Endothelial cell of umbilical vein (primary cell): ENCODE measurements around the gene ZNF330. TPM values are rescaled to one million over a fixed set of nuclear protein-coding genes. Genes with fewer than 3 reads are reported as not detected.

ENCODE experiments used
- BruUV-seq: library from RNA; stranded (reverse); fragments of 400-500 nt; replicated peaks from 2 replicates; lab custom pipeline; 2021; lab: Mats Ljungman, UMichigan
- CTCF ChIA-PET: fragments of 300-600, 350-600 bp; sonication (Branson Sonifier 250); formaldehyde crosslinking; loops from one replicate; lab custom pipeline; 2021; ENCODE audit warnings: antibody characterized with exemption, inconsistent platforms; lab: Charles Lee
- POLR2A ChIA-PET: fragments of 300-600, 350-600 bp; sonication (Branson Sonifier 250); formaldehyde crosslinking; loops from one replicate; lab custom pipeline; 2021; ENCODE audit warnings: antibody characterized with exemption, inconsistent platforms; lab: Charles Lee
- DNase-seq: peaks from one replicate; pipeline ENCODE4 v3.0.0-alpha.2; 2011; ENCODE audit warnings: low read depth, low spot score
- FAIRE-seq: peaks from 2 replicates; lab custom pipeline; 2011; peaks lifted over from hg19 to GRCh38; lab: Jason Lieb, UNC
- H2AFZ ChIP-seq: 2 replicates; pipeline ENCODE4 v1.6.0; 2012; ENCODE audit warnings: low read depth, low read length, control low read depth, inconsistent platforms
- H3K27ac ChIP-seq: 2 replicates; pipeline ENCODE4 v1.5.1; 2011; ENCODE audit warnings: low read depth, mild to moderate bottlenecking, control low read depth, low read length, moderate library complexity; ENCODE audit not compliant: insufficient read depth
- H3K27me3 ChIP-seq, 2 experiments: 2 replicates each; pipeline versions ENCODE4 v1.6.0 to v1.6.1; 2011; ENCODE audit warnings: low read length in 2 of 2, mixed read lengths in 1 of 2; ENCODE audit not compliant: control insufficient read depth in 2 of 2, insufficient read depth in 2 of 2
- H3K36me3 ChIP-seq, 2 experiments: 2 replicates in 1 of 2; 3 replicates in 1 of 2; pipeline ENCODE4 v1.5.1; 2011; ENCODE audit warnings: low read length in 2 of 2, mild to moderate bottlenecking in 1 of 2, moderate library complexity in 1 of 2; ENCODE audit not compliant: control insufficient read depth in 2 of 2, insufficient read depth in 2 of 2; ENCODE audit errors: extremely low read depth in 1 of 2
- H3K4me1 ChIP-seq: 3 replicates; pipeline ENCODE4 v1.5.1; 2011; ENCODE audit warnings: mild to moderate bottlenecking, low read length; ENCODE audit not compliant: control insufficient read depth, insufficient read depth; ENCODE audit errors: extremely low read depth
- H3K4me2 ChIP-seq: 2 replicates; pipeline ENCODE4 v1.6.1; 2011; ENCODE audit warnings: low read length, control low read depth, mixed read lengths; ENCODE audit not compliant: insufficient read depth
- H3K4me3 ChIP-seq, 3 experiments: fragments of 200-600 bp in 1 of 3; sonication (generic), shearing (Covaris generic) in 1 of 3; replicated peaks in 1 of 3; 2 replicates each; pipeline ENCODE4 v1.5.1; 2011 to 2016; ENCODE audit warnings: control low read depth in 3 of 3, low read length in 3 of 3, mild to moderate bottlenecking in 2 of 3, inconsistent platforms in 1 of 3, low read depth in 1 of 3, moderate library complexity in 1 of 3; ENCODE audit not compliant: insufficient read depth in 1 of 3
- H3K79me2 ChIP-seq: 2 replicates; pipeline ENCODE4 v1.6.0; 2012; ENCODE audit warnings: low read length, inconsistent platforms; ENCODE audit not compliant: control insufficient read depth, insufficient read depth
- H3K9ac ChIP-seq: replicated peaks from 2 replicates; pipeline ENCODE3; 2011; ENCODE audit warnings: low read length, control low read depth; ENCODE audit not compliant: insufficient read depth; ENCODE audit errors: extremely low read depth
- H3K9me1 ChIP-seq: replicated peaks from 3 replicates; pipeline ENCODE4 v1.6.0; 2011; ENCODE audit warnings: mild to moderate bottlenecking, low read length; ENCODE audit not compliant: control insufficient read depth, insufficient read depth; ENCODE audit errors: extremely low read depth
- H3K9me3 ChIP-seq: replicated peaks from 2 replicates; pipeline ENCODE4 v1.5.1; 2012; ENCODE audit warnings: low read length, inconsistent platforms; ENCODE audit not compliant: control insufficient read depth, insufficient read depth
- H4K20me1 ChIP-seq: replicated peaks from 2 replicates; pipeline ENCODE3; 2011; ENCODE audit warnings: mild to moderate bottlenecking, low read length; ENCODE audit not compliant: control insufficient read depth, insufficient read depth; ENCODE audit errors: extremely low read depth
- CTCF ChIP-seq, 2 donors: IDR thresholded peaks; 1 replicate in 1 of 2; 2 replicates in 1 of 2; pipeline ENCODE4 v1.5.1; 2011; ENCODE audit warnings: low read length in 2 of 2, mild to moderate bottlenecking in 2 of 2, moderate library complexity in 2 of 2, control low read depth in 1 of 2, inconsistent platforms in 1 of 2, low read depth in 1 of 2; ENCODE audit not compliant: insufficient read depth in 1 of 2; ENCODE audit errors: extremely low read depth in 1 of 2
- EZH2 ChIP-seq: IDR thresholded peaks from 2 replicates; pipeline ENCODE4 v1.6.1; 2012; ENCODE audit warnings: borderline replicate concordance, low read depth, mild to moderate bottlenecking, moderate library complexity, low read length, inconsistent platforms; ENCODE audit not compliant: severe bottlenecking
- FOS ChIP-seq: IDR thresholded peaks from 2 replicates; pipeline ENCODE4 v1.6.1; 2011; ENCODE audit warnings: mild to moderate bottlenecking, low read length, moderate library complexity, borderline replicate concordance; ENCODE audit not compliant: insufficient read depth
- GATA2 ChIP-seq: IDR thresholded peaks from 2 replicates; pipeline ENCODE4 v1.7.0; 2011; ENCODE audit warnings: low read depth, mild to moderate bottlenecking, moderate library complexity, mixed read lengths, low read length; ENCODE audit not compliant: insufficient read length, insufficient read depth
- JUN ChIP-seq: IDR thresholded peaks from 2 replicates; pipeline ENCODE4 v1.6.1; 2011; ENCODE audit warnings: borderline replicate concordance, low read depth; ENCODE audit not compliant: insufficient read length, insufficient read depth
- MAX ChIP-seq: IDR thresholded peaks from 2 replicates; pipeline ENCODE4 v1.6.1; 2011; ENCODE audit not compliant: insufficient read depth, insufficient read length
- MYC ChIP-seq: IDR thresholded peaks from one replicate; pipeline ENCODE4 v1.6.1; 2011; ENCODE audit warnings: mild to moderate bottlenecking, low read depth, low read length
- POLR2A ChIP-seq: IDR thresholded peaks from 2 replicates; pipeline ENCODE4 v1.6.1; 2012; ENCODE audit warnings: low read depth, mild to moderate bottlenecking, control low read depth, low read length
- POLR2AphosphoS5 ChIP-seq: IDR thresholded peaks from 2 replicates; pipeline ENCODE4 v1.6.1; 2012; ENCODE audit warnings: low read depth, mild to moderate bottlenecking, control low read depth, low read length, moderate library complexity; ENCODE audit not compliant: insufficient read depth
- dilution Hi-C: fragments of 300-500 bp; cut with MboI; formaldehyde crosslinking; loops from one replicate; pipeline ENCODE4 v1.15.0; 2019; ENCODE audit warnings: low sequenced_read_pairs; ENCODE audit not compliant: extremely low pct_ligation_motif_present
- intact Hi-C: fragments of 100-400 bp; cut with micrococcal nuclease; formaldehyde crosslinking; loops from one replicate; pipeline ENCODE4 v1.10.0; 2022
- polyA plus RNA-seq, 4 experiments: library from polyadenylated mRNA; depleted of rRNA in 3 of 4; stranded (reverse) in 3 of 4; unstranded in 1 of 4; fragments of >200 nt; gene quantifications; 2 replicates each; pipeline versions ENCODE4 v1.2.1 to v1.2.3, GENCODE V29; 2011 to 2012; ENCODE audit warnings: missing spikeins in 1 of 4
- total RNA-seq: library from RNA; stranded (reverse); gene quantifications from 2 replicates; pipeline ENCODE4 v1.2.3, GENCODE V29; 2021

The ZNF330 gene
- total and polyA plus RNA-seq, 2 donors (not counting 3 experiments of a cell fraction or from before 2014, with no cell fraction given) = 15.5 to 31.0 TPM

- H3K4me2 ChIP-seq = no peak overlapping the region
- no peak overlapping the region for H3K9ac ChIP-seq
- dilution Hi-C loops = no loop called here
- ChIA-PET POLR2A (no interaction called here), CTCF (no interaction called here)
- H3K36me3 ChIP-seq = no peaks in the 10 kb centered on the region
- H3K9me1 ChIP-seq = no peaks in the 10 kb centered on the region
- BruUV-seq = no TSS peak
- H3K4me3 ChIP-seq = no peak overlapping the region
- H3K27ac ChIP-seq = no peak overlapping the region
- H3K9me3 ChIP-seq = no peaks in the 10 kb centered on the region
- TF ChIP-seq EZH2 (no peak), POLR2A (no peak), FOS (no peak), CTCF (IDR thresholded peaks at IDR 0.05; ENCODE audit: extremely low read depth in 1 of 2, insufficient read depth in 1 of 2, low read depth in 1 of 2, low read length in 2 of 2) (no peak)
- intact Hi-C loops = no loop called here
- no peak overlapping the region for H2AFZ ChIP-seq
- DNase-seq (no peak), FAIRE-seq (no peak)
- no peaks in the 10 kb centered on the region for H4K20me1 ChIP-seq
- no peaks in the 10 kb centered on the region for H3K4me1 ChIP-seq
- H3K27me3 ChIP-seq = no peaks in the 10 kb centered on the region
- no peaks in the 10 kb centered on the region for H3K79me2 ChIP-seq
Measured at GRCh38 chr4:141240671-141241070, 20.0 kb downstream of the ZNF330 start.

GRCh38 chr4:141241986-141242385 lies 21.3 kb downstream of the ZNF330 start:
- Histone ChIP-seq H4K20me1 (no peaks in the 10 kb centered on the region), H3K9ac (no peak overlapping the region), H3K4me3 (no peak overlapping the region), H3K79me2 (no peaks in the 10 kb centered on the region), H3K36me3 (no peaks in the 10 kb centered on the region), H3K27ac (no peak overlapping the region), H3K9me1 (no peaks in the 10 kb centered on the region), H3K27me3 (no peaks in the 10 kb centered on the region), H3K4me1 (peaks cover 2% of the 10 kb centered on the region), H2AFZ (no peak overlapping the region), H3K9me3 (no peaks in the 10 kb centered on the region), H3K4me2 (no peak overlapping the region)
- ChIA-PET POLR2A (no interaction called here), CTCF (no interaction called here)
- BruUV-seq = no TSS peak
- intact Hi-C loops (no loop called here), dilution Hi-C loops (no loop called here)
- DNase-seq (no peak), FAIRE-seq (no peak)
- TF ChIP-seq JUN (no peak), POLR2A (no peak), EZH2 (no peak), GATA2 (no peak), FOS (no peak), MAX (no peak), MYC (no peak), CTCF (IDR thresholded peaks at IDR 0.05; ENCODE audit: extremely low read depth in 1 of 2, insufficient read depth in 1 of 2, low read depth in 1 of 2, low read length in 2 of 2) (no peak), POLR2AphosphoS5 (no peak)
